Mucosa of descending colon (tissue), 3 donors: Measurements from ENCODE around the gene IQCE. TPM values are rescaled to one million over a fixed set of nuclear protein-coding genes. Genes with fewer than 3 reads are reported as not detected.
"Not testable (repeated sequence)": the region's sequence is repeated elsewhere in the genome, so short reads cannot be mapped to it uniquely, and the experiment has no call there.

ENCODE experiments used
- ATAC-seq: fragments of 200-7000 bp; cut with Tn5 transposase; one replicate; pipeline ENCODE4 v1.9.1; 2020; ENCODE audit warnings: mild to moderate bottlenecking, moderate library complexity
- DNase-seq, 3 donors: peaks; one replicate each; pipeline ENCODE4 v3.0.0-alpha.2; 2020
- H3K36me3 ChIP-seq: fragments of 200-600 bp; one replicate; pipeline ENCODE4 v1.8.0; 2021; ENCODE audit warnings: low read depth, mild to moderate bottlenecking
- H3K4me1 ChIP-seq: fragments of 200-600 bp; one replicate; pipeline ENCODE4 v1.8.0; 2021; ENCODE audit warnings: low read depth, mild to moderate bottlenecking
- H3K4me3 ChIP-seq: fragments of 200-600 bp; one replicate; pipeline ENCODE4 v1.8.0; 2021; ENCODE audit warnings: mild to moderate bottlenecking
- H3K9me3 ChIP-seq: fragments of 200-600 bp; one replicate; pipeline ENCODE4 v1.8.0; 2021; ENCODE audit warnings: mild to moderate bottlenecking
- intact Hi-C, 2 donors: fragments of 100-400 bp; cut with DNase I in 1 of 2; cut with micrococcal nuclease in 1 of 2; formaldehyde crosslinking; loops; one replicate each; pipeline versions ENCODE4 v1.11.0 to v1.11.1; 2022; cut with DNase I, micrococcal nuclease
- total RNA-seq, 3 donors: library from RNA; stranded (reverse); fragmentation: NEBNext Ultra II Directional in 2 of 3; extraction: Animal tissue kit (Norgen Biotek cat#: 25700) in 2 of 3; gene quantifications; one replicate each; pipeline versions ENCODE4 v1.2.1 to v1.2.4, GENCODE V29; 2021 to 2023
- TF ChIP-seq, protein P1 (sequence below): fragments of 200-600 bp; IDR thresholded peaks from one replicate; pipeline ENCODE4 v1.8.0; 2022; ENCODE audit warnings: antibody characterized with exemption, mild to moderate bottlenecking
- donor health status: DM: no; HTN: no; CAD: no; lungs with moderate emphysema.
- donor health status: DM: no; HTN: no; CAD: no.
- donor health status: DM: no; HTN: yes; CAD: no.

Gene IQCE
- total RNA-seq, 3 donors from 2014 or later: 27.9 to 41.2 (median 35.9) TPM

GRCh38 chr7:2585446-2585845 lies 26.7 kb downstream of the IQCE start:
- Histone ChIP-seq H3K9me3 (no peaks in the 10 kb centered on the region), H3K36me3 (no peaks in the 10 kb centered on the region), H3K4me3 (no peak overlapping the region), H3K4me1 (no peaks in the 10 kb centered on the region)
- TF ChIP-seq, protein P1, sequence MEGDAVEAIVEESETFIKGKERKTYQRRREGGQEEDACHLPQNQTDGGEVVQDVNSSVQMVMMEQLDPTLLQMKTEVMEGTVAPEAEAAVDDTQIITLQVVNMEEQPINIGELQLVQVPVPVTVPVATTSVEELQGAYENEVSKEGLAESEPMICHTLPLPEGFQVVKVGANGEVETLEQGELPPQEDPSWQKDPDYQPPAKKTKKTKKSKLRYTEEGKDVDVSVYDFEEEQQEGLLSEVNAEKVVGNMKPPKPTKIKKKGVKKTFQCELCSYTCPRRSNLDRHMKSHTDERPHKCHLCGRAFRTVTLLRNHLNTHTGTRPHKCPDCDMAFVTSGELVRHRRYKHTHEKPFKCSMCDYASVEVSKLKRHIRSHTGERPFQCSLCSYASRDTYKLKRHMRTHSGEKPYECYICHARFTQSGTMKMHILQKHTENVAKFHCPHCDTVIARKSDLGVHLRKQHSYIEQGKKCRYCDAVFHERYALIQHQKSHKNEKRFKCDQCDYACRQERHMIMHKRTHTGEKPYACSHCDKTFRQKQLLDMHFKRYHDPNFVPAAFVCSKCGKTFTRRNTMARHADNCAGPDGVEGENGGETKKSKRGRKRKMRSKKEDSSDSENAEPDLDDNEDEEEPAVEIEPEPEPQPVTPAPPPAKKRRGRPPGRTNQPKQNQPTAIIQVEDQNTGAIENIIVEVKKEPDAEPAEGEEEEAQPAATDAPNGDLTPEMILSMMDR: no peak
- ATAC-seq (no peak), DNase-seq (no peak)
- intact Hi-C loops: no loop called here

GRCh38 chr7:2586326-2587020 lies 27.7 kb downstream of the IQCE start:
- intact Hi-C loops: no loop called here
- ATAC-seq (no peak), DNase-seq (no peak)
- Histone ChIP-seq H3K9me3 (no peaks in the 10 kb centered on the region), H3K4me1 (no peaks in the 10 kb centered on the region), H3K36me3 (no peaks in the 10 kb centered on the region), H3K4me3 (no peak overlapping the region)
- TF ChIP-seq, protein P1: no peak

GRCh38 chr7:2587134-2587533 lies 28.4 kb downstream of the IQCE start:
- DNase-seq: no peak
- TF ChIP-seq, protein P1: no peak
- ATAC-seq: no peak
- intact Hi-C loops: no loop called here
- Histone ChIP-seq H3K4me1 (no peaks in the 10 kb centered on the region), H3K36me3 (no peaks in the 10 kb centered on the region), H3K4me3 (no peak overlapping the region), H3K9me3 (no peaks in the 10 kb centered on the region)

DNA sequence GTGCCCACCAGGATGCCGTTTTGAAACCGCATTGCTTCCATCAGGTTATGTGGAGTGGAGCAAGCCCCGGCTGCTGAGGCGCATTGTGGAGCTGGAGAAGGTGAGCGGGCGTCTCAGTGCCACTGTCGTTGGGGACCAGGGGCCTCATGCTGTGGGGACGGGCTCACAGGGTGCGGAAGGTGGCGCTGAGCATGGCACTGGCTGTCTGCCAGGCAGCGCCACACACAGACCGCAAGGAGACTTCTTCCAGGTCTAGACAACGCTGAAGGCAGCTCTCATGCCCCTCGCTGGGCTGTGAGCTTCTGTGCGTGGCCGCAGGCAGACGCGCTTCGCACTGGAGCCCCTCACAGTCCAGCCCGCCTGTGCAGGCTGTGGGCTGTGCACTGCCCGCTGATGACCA lies 29.0 kb downstream of the IQCE start:
- H3K4me1 ChIP-seq: no peaks in the 10 kb centered on the region
- no peak overlapping the region for H3K4me3 ChIP-seq
- ATAC-seq (no peak), DNase-seq (no peak)
- no peaks in the 10 kb centered on the region for H3K36me3 ChIP-seq
- intact Hi-C loops: no loop called here
- TF ChIP-seq, protein P1: no peak
- H3K9me3 ChIP-seq: no peaks in the 10 kb centered on the region

DNA sequence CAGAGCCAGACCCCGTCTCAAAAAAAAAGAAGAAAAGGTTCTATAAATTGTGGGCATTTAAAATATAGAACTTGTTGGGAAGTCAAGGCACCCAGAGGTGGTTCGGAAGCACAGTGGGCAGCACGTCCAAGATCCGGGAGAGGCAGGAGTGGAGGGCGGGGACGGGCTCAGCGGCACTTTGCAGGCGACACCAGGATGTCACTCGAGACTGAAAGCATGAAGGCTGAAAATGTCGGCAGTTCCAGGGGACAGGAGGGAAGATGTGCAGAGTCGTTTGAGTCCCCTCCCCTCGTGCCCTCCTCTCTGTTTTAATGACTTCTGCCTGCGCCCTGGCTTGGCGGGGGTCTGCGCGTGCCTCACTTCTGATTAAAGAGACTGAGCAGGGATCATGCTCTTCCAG lies 30.6 kb downstream of the IQCE start:
- Histone ChIP-seq H3K9me3 (no peaks in the 10 kb centered on the region), H3K36me3 (no peaks in the 10 kb centered on the region), H3K4me3 (no peak overlapping the region), H3K4me1 (no peaks in the 10 kb centered on the region)
- ATAC-seq (no peak), DNase-seq (no peak)
- TF ChIP-seq, protein P1: no peak
- intact Hi-C loops: no loop called here

- ATAC-seq, intact Hi-C loops, H3K4me3 ChIP-seq, H3K4me1 ChIP-seq, H3K9me3 ChIP-seq, H3K36me3 ChIP-seq, DNase-seq: not testable (repeated sequence)
These were observed 31.2 kb downstream of the IQCE start for GRCh38 chr7:2589941-2590340.
